Aorta (tissue), 5 donors: Measurements from ENCODE around the gene RHBG. TPM values are rescaled to one million over a fixed set of nuclear protein-coding genes. Genes with fewer than 3 reads are reported as not detected.

Experiments used
- ATAC-seq: fragments of 200-7000 bp; cut with Tn5 transposase; one replicate; pipeline ENCODE4 v1.9.1; 2022; ENCODE audit warnings: moderate library complexity; ENCODE audit not compliant: low FRiP score
- DNase-seq, 2 donors: peaks; one replicate each; pipeline ENCODE4 v3.0.0-alpha.2; 2020
- H3K27ac ChIP-seq, 2 donors: one replicate each; pipeline ENCODE4 v1.5.1; 2013; ENCODE audit warnings: low read length in 2 of 2, mild to moderate bottlenecking in 2 of 2, moderate library complexity in 2 of 2, control low read depth in 1 of 2, inconsistent platforms in 1 of 2, low read depth in 1 of 2
- H3K27me3 ChIP-seq, 2 donors: one replicate each; pipeline ENCODE4 v1.6.1; 2013; ENCODE audit warnings: control low read depth in 1 of 2, low read length in 1 of 2, mild to moderate bottlenecking in 1 of 2, moderate library complexity in 1 of 2; ENCODE audit not compliant: insufficient read depth in 2 of 2, control insufficient read depth in 1 of 2
- H3K36me3 ChIP-seq, 2 donors: one replicate each; pipeline ENCODE4 v1.6.1; 2013; ENCODE audit warnings: control low read depth in 1 of 2, low read length in 1 of 2, mild to moderate bottlenecking in 1 of 2; ENCODE audit not compliant: insufficient read depth in 2 of 2, control insufficient read depth in 1 of 2
- H3K4me1 ChIP-seq, 2 donors: one replicate each; pipeline ENCODE4 v1.6.1; 2013; ENCODE audit warnings: low read length in 2 of 2, control low read depth in 1 of 2, mild to moderate bottlenecking in 1 of 2, moderate library complexity in 1 of 2; ENCODE audit not compliant: insufficient read depth in 2 of 2, control insufficient read depth in 1 of 2
- H3K4me3 ChIP-seq, 2 donors: one replicate each; pipeline ENCODE4 v1.5.1; 2013; ENCODE audit warnings: low read length in 2 of 2, control low read depth in 1 of 2, mild to moderate bottlenecking in 1 of 2
- H3K9me3 ChIP-seq: one replicate; pipeline ENCODE4 v1.6.1; 2013; ENCODE audit warnings: mild to moderate bottlenecking, low read length; ENCODE audit not compliant: control insufficient read depth
- WGBS, 2 donors: extraction: QIAGEN DNeasy Blood & Tissue Kit; methylation state at CpG; one replicate each; pipeline ENCODE4 v1.1.7; 2013; 5-methylcytosine and 5-hydroxymethylcytosine counted together
- intact Hi-C, 2 donors: fragments of 100-400 bp; cut with DNase I; formaldehyde crosslinking; loops; one replicate each; pipeline versions ENCODE4 v1.14.2 to v1.15.0; 2022
- polyA plus RNA-seq, 2 donors: library from polyadenylated mRNA; stranded (reverse); fragments of 200-250 nt; gene quantifications; one replicate each; pipeline ENCODE4 v1.2.3, GENCODE V29; 2013
- total RNA-seq, 2 donors: library from RNA; stranded (reverse); fragmentation: NEBNext Ultra II Directional; extraction: Animal tissue kit (Norgen Biotek cat#: 25700); gene quantifications; one replicate each; pipeline ENCODE4 v1.2.1, GENCODE V29; 2021
- donor health status: healthy with polysubstance abuse.
- donor health status: Bipolar disorder and iron deficiency.
- donor health status: DM: no; HTN: no; CAD: no.
- donor health status: DM: no; HTN: no; CAD: no.
- donor health status: DM: yes; HTN: yes; CAD: no.

RHBG gene
- total and polyA plus RNA-seq, 4 donors = not detected

GRCh38 chr1:156414461-156415064 lies 45.6 kb downstream of the RHBG start:
- no peak for DNase-seq
- no peak overlapping the region for H3K27ac ChIP-seq
- no peak overlapping the region for H3K4me3 ChIP-seq
- 13 to 17% methylated on average over 8 of the region's 8 CpGs for WGBS, 2 donors
- intact Hi-C loops = no loop called here
- no peaks in the 10 kb centered on the region for H3K9me3 ChIP-seq
- ATAC-seq = no peak
- H3K4me1 ChIP-seq = no peaks in the 10 kb centered on the region
- H3K36me3 ChIP-seq = no peaks in the 10 kb centered on the region
- H3K27me3 ChIP-seq = peaks cover 0 to 1% of the 10 kb centered on the region in 2 donors

DNA sequence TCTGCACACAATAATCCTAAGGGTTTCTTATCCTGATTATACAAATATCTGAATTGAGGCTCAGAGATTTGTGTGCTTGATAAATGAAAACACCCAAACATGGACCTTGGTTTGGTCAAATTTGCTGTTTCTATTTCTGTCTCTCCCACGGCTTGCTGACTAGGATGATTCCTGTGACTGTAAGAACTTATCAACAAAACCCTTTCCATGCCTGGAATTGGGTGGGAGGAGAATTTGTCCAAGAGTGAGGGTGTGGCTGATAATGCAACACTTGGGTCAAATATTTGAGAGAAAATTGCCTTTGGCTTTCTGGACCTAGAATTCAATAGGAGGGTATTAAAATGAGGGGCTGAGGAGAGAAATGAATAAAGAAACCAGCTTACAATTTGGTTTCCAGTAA lies 48.0 kb downstream of the RHBG start:
- Histone ChIP-seq H3K27me3 (peaks cover 0 to 6% of the 10 kb centered on the region in 2 donors), H3K4me1 (no peaks in the 10 kb centered on the region), H3K36me3 (no peaks in the 10 kb centered on the region), H3K9me3 (no peaks in the 10 kb centered on the region), H3K4me3 (no peak overlapping the region), H3K27ac (no peak overlapping the region)
- no peak for ATAC-seq
- 15% methylated on average over 1 of the region's 1 CpG for WGBS, 2 donors
- DNase-seq = no peak
- intact Hi-C loops = no loop called here

DNA sequence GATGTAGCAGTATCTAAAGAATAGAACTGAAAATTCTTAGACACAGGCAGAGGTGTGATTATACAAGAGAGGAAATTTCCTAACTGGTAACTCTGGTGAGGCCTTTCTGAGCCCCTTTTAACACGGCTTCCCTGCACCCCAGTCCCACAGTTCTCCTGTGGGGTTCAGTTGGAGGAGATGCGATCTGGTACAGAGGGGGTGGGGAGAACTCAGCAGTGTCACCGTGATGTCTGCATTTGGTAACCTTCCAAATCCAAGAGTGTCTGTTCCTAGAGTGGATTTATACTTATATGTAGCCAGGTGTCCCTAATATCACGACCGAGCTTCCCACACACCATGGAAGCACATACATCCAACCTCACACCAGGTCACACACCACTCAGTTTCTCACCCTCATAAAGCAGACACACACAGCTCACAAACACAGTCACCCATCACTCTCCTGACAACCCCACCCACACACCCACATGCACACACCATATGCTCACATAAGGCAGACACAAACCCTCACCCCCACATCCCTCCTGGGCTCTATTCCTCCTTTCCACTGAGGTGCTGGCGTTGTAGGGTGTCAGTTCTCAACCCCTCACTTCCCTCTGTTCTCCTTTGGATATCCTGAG lies 48.5 kb downstream of the RHBG start:
- Histone ChIP-seq H3K9me3 (no peaks in the 10 kb centered on the region), H3K27me3 (peaks cover 0 to 6% of the 10 kb centered on the region in 2 donors), H3K36me3 (no peaks in the 10 kb centered on the region), H3K4me1 (no peaks in the 10 kb centered on the region), H3K27ac (no peak overlapping the region), H3K4me3 (no peak overlapping the region)
- WGBS, 2 donors = 70 to 80% methylated on average over 6 of the region's 6 CpGs
- DNase-seq (no peak), ATAC-seq (no peak)
- intact Hi-C loops = no loop called here

DNA sequence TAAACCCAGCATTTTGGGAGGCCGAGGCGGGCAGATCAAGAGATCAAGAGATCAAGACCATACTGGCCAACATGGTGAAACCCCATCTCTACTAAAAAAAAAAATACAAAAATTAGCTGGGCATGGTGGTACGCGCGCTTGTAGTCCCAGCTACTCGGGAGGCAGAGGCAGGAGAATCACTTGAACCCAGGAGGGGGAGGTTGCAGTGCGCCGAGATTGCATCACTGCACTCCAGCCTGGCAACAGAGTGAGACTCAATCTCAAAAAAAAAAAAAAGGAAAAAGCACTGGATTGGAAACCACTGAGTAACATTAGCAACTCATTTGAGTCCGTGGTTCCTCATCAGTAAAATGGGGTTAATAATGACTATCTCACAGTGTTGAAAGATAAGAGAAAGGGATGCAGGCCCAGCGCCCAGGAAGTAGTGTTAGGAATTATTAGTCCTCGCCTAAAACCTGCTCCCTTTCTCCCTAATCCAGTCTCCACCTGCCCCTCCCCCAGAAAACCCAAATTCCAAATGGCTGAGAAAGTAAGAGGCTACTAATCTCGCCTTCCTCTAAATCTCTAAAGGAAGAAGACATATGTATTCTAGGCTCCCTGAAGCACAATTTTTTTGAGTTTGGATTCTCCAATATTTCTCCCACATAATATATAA lies 49.5 kb downstream of the RHBG start:
- H3K36me3 ChIP-seq = no peaks in the 10 kb centered on the region
- DNase-seq = no peak
- intact Hi-C loops = no loop called here
- WGBS, 2 donors = 84 to 88% methylated on average over 12 of the region's 12 CpGs
- no peaks in the 10 kb centered on the region for H3K9me3 ChIP-seq
- peaks cover 0 to 6% of the 10 kb centered on the region in 2 donors for H3K27me3 ChIP-seq
- no peak overlapping the region for H3K4me3 ChIP-seq
- H3K4me1 ChIP-seq = no peaks in the 10 kb centered on the region
- no peak for ATAC-seq
- no peak overlapping the region for H3K27ac ChIP-seq

DNA sequence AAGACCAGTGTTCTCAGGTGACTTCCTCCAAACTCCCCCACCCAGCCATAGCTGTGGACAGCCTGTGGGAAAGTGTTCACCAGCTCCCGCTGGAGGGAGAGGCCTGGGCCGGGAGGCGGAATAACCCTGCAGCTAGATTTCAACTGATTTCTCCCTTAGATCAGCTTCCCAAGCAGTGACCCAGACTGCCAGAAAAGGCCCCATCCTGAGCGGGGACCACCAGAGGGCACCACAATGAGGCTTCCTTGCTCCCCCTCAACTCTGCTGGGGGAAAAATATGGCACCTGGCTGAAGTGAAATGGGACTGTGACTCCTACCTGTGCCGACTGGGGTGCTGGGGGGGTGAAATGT lies 50.8 kb downstream of the RHBG start:
- no peaks in the 10 kb centered on the region for H3K4me1 ChIP-seq
- ATAC-seq (no peak), DNase-seq (no peak)
- no peaks in the 10 kb centered on the region for H3K9me3 ChIP-seq
- H3K27ac ChIP-seq = no peak overlapping the region
- 35 to 36% methylated on average over 5 of the region's 5 CpGs for WGBS, 2 donors
- H3K36me3 ChIP-seq = no peaks in the 10 kb centered on the region
- no peak overlapping the region for H3K4me3 ChIP-seq
- H3K27me3 ChIP-seq = peaks cover 0 to 6% of the 10 kb centered on the region in 2 donors
- intact Hi-C loops = no loop called here

GRCh38 chr1:156420205-156421061 lies 51.4 kb downstream of the RHBG start:
- H3K9me3 ChIP-seq = no peaks in the 10 kb centered on the region
- intact Hi-C loops = no loop called here

GRCh38 chr1:156421062-156421938 lies 52.3 kb downstream of the RHBG start:
- Histone ChIP-seq H3K4me3 (no peak overlapping the region), H3K4me1 (no peaks in the 10 kb centered on the region), H3K27me3 (peaks cover 0 to 6% of the 10 kb centered on the region in 2 donors), H3K9me3 (no peaks in the 10 kb centered on the region), H3K36me3 (no peaks in the 10 kb centered on the region), H3K27ac (no peak overlapping the region)
- 2% methylated on average over 41 to 69 of the region's 69 CpGs for WGBS, 2 donors
- intact Hi-C loops = no loop called here
- DNase-seq (peak; percentile 86 to 93), ATAC-seq (peak; percentile 84)

More at GRCh38 chr1:156420205-156421061, 51.4 kb downstream of the RHBG start:
- Histone ChIP-seq H3K4me1 (no peaks in the 10 kb centered on the region), H3K36me3 (no peaks in the 10 kb centered on the region), H3K4me3 (no peak overlapping the region), H3K27ac (no peak overlapping the region), H3K27me3 (peaks cover 0 to 6% of the 10 kb centered on the region in 2 donors)
- DNase-seq = no peak
- 4 to 5% methylated on average over 69 of the region's 69 CpGs for WGBS, 2 donors
- ATAC-seq = no peak
